Suprapubic skin (tissue), 4 donors: ENCODE results near the gene TMEM181. TPM values are rescaled to one million over a fixed set of nuclear protein-coding genes. Genes with fewer than 3 reads are reported as not detected.

Experiments
- DNase-seq, 2 donors: peaks; one replicate each; pipeline ENCODE4 v3.0.0-alpha.2; 2019; ENCODE audit warnings: low spot score in 2 of 2
- H3K27ac ChIP-seq: fragments of 200-600 bp; sonication (generic); one replicate; pipeline ENCODE4 v1.5.1; 2019
- H3K27me3 ChIP-seq: fragments of 200-600 bp; sonication (generic); one replicate; pipeline ENCODE4 v1.5.1; 2019
- H3K36me3 ChIP-seq: fragments of 200-600 bp; sonication (generic); one replicate; pipeline ENCODE4 v1.5.1; 2019
- H3K4me1 ChIP-seq: fragments of 200-600 bp; sonication (generic); one replicate; pipeline ENCODE4 v1.5.1; 2019
- H3K4me3 ChIP-seq: fragments of 200-600 bp; sonication (generic); one replicate; pipeline ENCODE4 v1.5.1; 2019; ENCODE audit warnings: mild to moderate bottlenecking
- H3K9me3 ChIP-seq: fragments of 200-600 bp; sonication (generic); one replicate; pipeline ENCODE4 v1.5.1; 2019
- EP300 ChIP-seq: sonication (generic); formaldehyde crosslinking; IDR thresholded peaks from one replicate; pipeline ENCODE4 v1.6.1; 2017; ENCODE audit warnings: antibody characterized with exemption
- POLR2A ChIP-seq, 2 donors: fragments of 450-650 bp; IDR thresholded peaks; one replicate each; pipeline ENCODE4 v1.6.1; 2017; ENCODE audit warnings: antibody characterized with exemption in 2 of 2, mild to moderate bottlenecking in 2 of 2, moderate library complexity in 2 of 2
- POLR2AphosphoS5 ChIP-seq, 3 donors: sonication (generic); formaldehyde crosslinking; IDR thresholded peaks; one replicate each; pipeline ENCODE4 v1.6.1; 2017; ENCODE audit warnings: antibody characterized with exemption in 3 of 3
- WGBS: methylation state at CpG from one replicate; pipeline ENCODE4 v1.1.5; 2018; 5-methylcytosine and 5-hydroxymethylcytosine counted together
- total RNA-seq, 4 donors: library from RNA; depleted of rRNA; stranded (reverse); fragments of >200 nt; gene quantifications; one replicate each; pipeline ENCODE4 v1.1.0, GENCODE V29; 2016
- TF ChIP-seq, protein P1 (sequence below), 2 donors: fragments of 200-600 bp in 1 of 2; fragments of 450-650 bp in 1 of 2; sonication (generic) in 1 of 2; IDR thresholded peaks; one replicate each; pipeline ENCODE4 v1.5.1; 2016 to 2019; ENCODE audit warnings: antibody characterized with exemption in 2 of 2, mild to moderate bottlenecking in 1 of 2, moderate library complexity in 1 of 2

The TMEM181 gene
- total RNA-seq, 4 donors from 2014 or later: 17.5 to 24.7 (median 21.7) TPM

DNA sequence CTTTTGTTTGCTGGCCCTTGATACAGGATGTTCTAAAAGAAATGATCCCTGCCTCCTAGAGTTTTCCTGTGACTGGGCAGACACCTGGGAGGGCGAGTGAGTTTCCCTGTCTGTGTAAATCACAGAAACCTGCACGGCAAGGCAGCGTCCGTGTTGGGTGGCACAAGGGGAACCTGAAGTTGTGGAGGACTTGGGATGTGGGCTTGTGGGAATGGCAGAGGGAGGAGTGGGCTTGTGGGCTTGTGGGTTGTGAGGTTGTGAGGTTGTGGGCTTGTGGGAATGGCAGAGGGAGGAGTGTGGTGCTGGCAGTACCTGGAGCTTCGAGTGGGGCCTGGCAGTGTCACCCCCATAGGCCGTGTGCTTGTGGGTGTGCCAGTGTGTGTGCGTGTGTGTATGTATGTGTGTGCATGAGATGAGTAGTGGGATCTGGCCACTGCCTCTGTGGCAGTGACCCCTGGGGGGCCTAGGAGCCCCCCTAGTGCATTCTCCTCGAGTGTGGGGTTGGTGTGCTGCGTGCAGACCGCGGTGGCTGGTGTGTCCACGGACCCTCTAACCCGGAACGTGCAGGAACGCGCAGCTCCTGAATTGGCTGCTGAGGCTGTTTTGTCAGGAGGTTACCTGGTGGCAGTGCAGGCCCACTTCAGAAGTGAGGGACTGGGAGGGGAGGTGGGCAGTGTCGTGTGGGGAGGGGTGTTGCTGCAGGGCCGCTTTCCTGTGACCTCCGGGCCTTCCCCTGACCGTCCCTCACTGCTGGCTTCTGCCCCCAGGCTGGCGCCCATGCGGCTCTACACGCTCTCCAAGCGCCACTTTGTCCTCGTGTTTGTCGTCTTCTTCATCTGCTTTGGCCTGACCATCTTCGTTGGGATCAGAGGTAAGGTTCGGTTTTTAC lies 13.0 kb downstream of the TMEM181 start:
- no peak overlapping the region for H3K4me3 ChIP-seq
- H3K4me1 ChIP-seq: peaks cover 10% of the 10 kb centered on the region
- TF ChIP-seq POLR2AphosphoS5 (IDR thresholded peaks at IDR 0.05) (no peak), EP300 (no peak), POLR2A (IDR thresholded peaks at IDR 0.05) (no peak)
- TF ChIP-seq, protein P1, sequence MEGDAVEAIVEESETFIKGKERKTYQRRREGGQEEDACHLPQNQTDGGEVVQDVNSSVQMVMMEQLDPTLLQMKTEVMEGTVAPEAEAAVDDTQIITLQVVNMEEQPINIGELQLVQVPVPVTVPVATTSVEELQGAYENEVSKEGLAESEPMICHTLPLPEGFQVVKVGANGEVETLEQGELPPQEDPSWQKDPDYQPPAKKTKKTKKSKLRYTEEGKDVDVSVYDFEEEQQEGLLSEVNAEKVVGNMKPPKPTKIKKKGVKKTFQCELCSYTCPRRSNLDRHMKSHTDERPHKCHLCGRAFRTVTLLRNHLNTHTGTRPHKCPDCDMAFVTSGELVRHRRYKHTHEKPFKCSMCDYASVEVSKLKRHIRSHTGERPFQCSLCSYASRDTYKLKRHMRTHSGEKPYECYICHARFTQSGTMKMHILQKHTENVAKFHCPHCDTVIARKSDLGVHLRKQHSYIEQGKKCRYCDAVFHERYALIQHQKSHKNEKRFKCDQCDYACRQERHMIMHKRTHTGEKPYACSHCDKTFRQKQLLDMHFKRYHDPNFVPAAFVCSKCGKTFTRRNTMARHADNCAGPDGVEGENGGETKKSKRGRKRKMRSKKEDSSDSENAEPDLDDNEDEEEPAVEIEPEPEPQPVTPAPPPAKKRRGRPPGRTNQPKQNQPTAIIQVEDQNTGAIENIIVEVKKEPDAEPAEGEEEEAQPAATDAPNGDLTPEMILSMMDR (IDR thresholded peaks at IDR 0.05): no peak
- H3K36me3 ChIP-seq: peaks cover 5% of the 10 kb centered on the region
- peak in 1 of 2 donors; percentile 70 for DNase-seq
- H3K27me3 ChIP-seq: no peaks in the 10 kb centered on the region
- no peak overlapping the region for H3K27ac ChIP-seq
- H3K9me3 ChIP-seq: no peaks in the 10 kb centered on the region
- 91% methylated on average over 24 of the region's 28 CpGs for WGBS

DNA sequence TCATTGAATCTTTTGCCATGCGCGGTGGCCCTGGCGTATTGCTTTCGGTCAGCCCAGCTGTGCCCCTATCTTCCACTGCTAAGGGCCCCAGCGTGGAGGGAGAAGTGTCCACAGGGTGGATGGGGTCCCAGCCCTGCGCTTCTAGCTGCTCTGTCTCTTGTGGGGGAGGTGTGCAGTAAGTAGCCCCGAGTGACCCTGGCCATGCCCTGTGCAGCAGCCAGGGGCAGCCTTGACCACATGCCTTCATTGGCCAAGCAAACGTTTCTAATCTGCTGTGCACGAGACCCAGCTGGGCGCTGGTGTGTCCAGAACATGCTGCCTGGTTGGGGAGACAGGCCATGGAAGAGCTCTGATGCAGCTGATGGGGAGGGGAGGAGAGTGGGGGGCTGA lies 13.6 kb downstream of the TMEM181 start:
- Histone ChIP-seq H3K27ac (no peak overlapping the region), H3K4me3 (no peak overlapping the region), H3K4me1 (peaks cover 4% of the 10 kb centered on the region)

DNA sequence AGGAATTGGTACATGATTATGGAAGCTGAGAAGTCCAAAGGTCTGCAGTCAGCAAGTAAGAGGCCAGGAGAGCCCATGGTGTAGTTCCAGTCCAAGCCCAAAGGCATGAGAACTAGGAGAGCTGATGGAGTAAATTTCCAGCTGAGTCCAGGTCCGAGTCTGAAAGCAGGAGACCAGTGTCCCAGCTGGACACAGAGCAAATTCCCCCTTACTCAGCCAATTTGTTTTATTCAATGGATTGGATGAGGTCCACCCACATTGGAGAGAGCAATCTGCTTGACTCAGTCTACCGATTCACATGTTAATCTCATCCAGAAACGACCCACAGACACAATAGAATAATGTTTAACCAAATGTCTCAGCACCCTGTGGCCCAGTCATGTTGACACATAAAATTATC lies 14.9 kb downstream of the TMEM181 start:
- 89% methylated on average over 3 of the region's 3 CpGs for WGBS

More for the DNA sequence above, 13.6 kb downstream of the TMEM181 start:
- Histone ChIP-seq H3K9me3 (no peaks in the 10 kb centered on the region), H3K27me3 (no peaks in the 10 kb centered on the region), H3K36me3 (peaks cover 5% of the 10 kb centered on the region)
- 85% methylated on average over 8 of the region's 10 CpGs for WGBS
- TF ChIP-seq POLR2A (IDR thresholded peaks at IDR 0.05) (no peak), POLR2AphosphoS5 (IDR thresholded peaks at IDR 0.05) (no peak), EP300 (no peak)
- TF ChIP-seq, protein P1 (IDR thresholded peaks at IDR 0.05): no peak
- no peak for DNase-seq

DNA sequence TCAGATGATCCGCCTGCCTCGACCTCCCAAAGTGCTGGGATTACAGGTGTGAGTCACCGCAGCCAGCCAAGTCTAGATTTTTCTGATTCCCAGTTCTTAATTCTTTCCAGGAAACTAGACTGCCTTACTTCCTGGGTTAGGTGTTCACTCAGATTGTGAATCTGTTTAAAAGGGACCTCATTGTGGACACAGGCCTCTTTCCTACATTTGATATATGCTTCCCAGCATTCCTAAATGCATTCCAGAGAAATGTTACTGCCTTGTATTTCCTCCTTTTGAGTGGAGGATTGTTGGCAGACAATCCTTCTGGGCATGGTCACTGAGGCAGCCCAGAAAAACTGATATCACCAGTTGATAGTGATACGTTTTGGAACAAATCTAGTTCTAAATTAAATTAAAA lies 15.7 kb downstream of the TMEM181 start:
- Histone ChIP-seq H3K27me3 (no peaks in the 10 kb centered on the region), H3K27ac (no peak overlapping the region), H3K9me3 (no peaks in the 10 kb centered on the region), H3K4me1 (peaks cover 2% of the 10 kb centered on the region), H3K36me3 (peaks cover 5% of the 10 kb centered on the region), H3K4me3 (no peak overlapping the region)
- TF ChIP-seq POLR2A (IDR thresholded peaks at IDR 0.05) (no peak), POLR2AphosphoS5 (IDR thresholded peaks at IDR 0.05) (no peak), EP300 (no peak)
- TF ChIP-seq, protein P1 (IDR thresholded peaks at IDR 0.05): no peak
- 96% methylated on average over 4 of the region's 4 CpGs for WGBS
- DNase-seq: no peak

More for the DNA sequence above, 14.9 kb downstream of the TMEM181 start:
- Histone ChIP-seq H3K27ac (no peak overlapping the region), H3K9me3 (no peaks in the 10 kb centered on the region), H3K27me3 (no peaks in the 10 kb centered on the region), H3K4me3 (no peak overlapping the region), H3K4me1 (peaks cover 2% of the 10 kb centered on the region), H3K36me3 (peaks cover 5% of the 10 kb centered on the region)
- peak in 1 of 2 donors; percentile 7 for DNase-seq
- TF ChIP-seq, protein P1 (IDR thresholded peaks at IDR 0.05): no peak

DNA sequence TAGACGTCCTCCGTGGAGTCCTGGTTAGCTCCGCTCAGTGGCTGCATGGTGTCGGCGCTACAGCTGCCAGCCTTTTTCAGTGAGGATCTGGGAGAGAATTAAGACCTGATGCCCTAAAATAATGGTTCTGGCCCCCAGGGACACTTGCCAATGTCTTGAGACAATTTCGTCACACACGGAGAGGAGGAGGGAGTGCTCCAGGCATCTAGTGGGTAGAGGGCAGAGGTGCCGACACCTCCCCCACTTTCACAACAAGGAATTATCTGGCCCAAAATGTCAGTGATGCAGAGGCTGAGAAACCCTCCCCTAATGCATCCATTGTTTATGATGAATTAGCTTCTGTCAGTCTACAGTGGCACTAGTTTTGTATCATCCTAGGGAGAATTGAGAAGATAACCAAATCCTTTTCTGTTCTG lies 24.4 kb downstream of the TMEM181 start:
- Histone ChIP-seq H3K36me3 (peaks cover 61% of the 10 kb centered on the region), H3K4me3 (no peak overlapping the region), H3K4me1 (no peaks in the 10 kb centered on the region), H3K27ac (no peak overlapping the region), H3K27me3 (no peaks in the 10 kb centered on the region), H3K9me3 (no peaks in the 10 kb centered on the region)
- DNase-seq: no peak
- no peak for TF ChIP-seq POLR2AphosphoS5 (IDR thresholded peaks at IDR 0.05)
- TF ChIP-seq EP300: no peak
- TF ChIP-seq, protein P1 (IDR thresholded peaks at IDR 0.05): no peak
- TF ChIP-seq POLR2A (IDR thresholded peaks at IDR 0.05): no peak
- WGBS: 85% methylated on average over 8 of the region's 8 CpGs
